Spleen (tissue), 11 donors: ENCODE results near the gene MGRN1. TPM values are rescaled to one million over a fixed set of nuclear protein-coding genes. Genes with fewer than 3 reads are reported as not detected.

Source experiments
- DNase-seq: peaks from one replicate; pipeline ENCODE4 v3.0.0-alpha.2; 2020
- H3K27ac ChIP-seq, 8 donors: fragments of 200-600 bp; sonication (generic) in 7 of 8; 1 replicate in 4 of 8; 2 replicates in 4 of 8; pipeline versions ENCODE4 v1.5.0 to v1.8.0; 2016 to 2021; ENCODE audit warnings: inconsistent platforms in 4 of 8, mild to moderate bottlenecking in 4 of 8, moderate library complexity in 1 of 8
- H3K27me3 ChIP-seq, 7 donors: fragments of 200-600 bp; sonication (generic) in 6 of 7; replicated peaks in 1 of 7; 1 replicate in 4 of 7; 2 replicates in 3 of 7; pipeline versions ENCODE4 v1.5.0 to v1.8.0; 2016 to 2021; ENCODE audit warnings: inconsistent platforms in 3 of 7, mild to moderate bottlenecking in 1 of 7
- H3K36me3 ChIP-seq, 6 donors: fragments of 200-600 bp; sonication (generic) in 5 of 6; 1 replicate in 4 of 6; 2 replicates in 2 of 6; pipeline versions ENCODE4 v1.5.0 to v1.8.0; 2016 to 2021; ENCODE audit warnings: inconsistent platforms in 2 of 6
- H3K4me1 ChIP-seq, 6 donors: fragments of 200-600 bp; sonication (generic) in 5 of 6; 1 replicate in 3 of 6; 2 replicates in 3 of 6; pipeline versions ENCODE4 v1.5.0 to v1.8.0; 2016 to 2021; ENCODE audit warnings: inconsistent platforms in 3 of 6
- H3K4me3 ChIP-seq, 8 donors: fragments of 200-600 bp; sonication (generic) in 7 of 8; 1 replicate in 4 of 8; 2 replicates in 4 of 8; pipeline versions ENCODE4 v1.5.0 to v1.8.0; 2016 to 2021; ENCODE audit warnings: inconsistent platforms in 4 of 8, mild to moderate bottlenecking in 4 of 8, moderate library complexity in 2 of 8
- H3K9me3 ChIP-seq, 8 donors: fragments of 200-600 bp; sonication (generic) in 7 of 8; 1 replicate in 4 of 8; 2 replicates in 4 of 8; pipeline versions ENCODE4 v1.5.0 to v1.8.0; 2016 to 2021; ENCODE audit warnings: inconsistent platforms in 4 of 8
- POLR2A ChIP-seq, 3 donors: fragments of 450-650 bp; IDR thresholded peaks; one replicate each; pipeline ENCODE4 v1.5.1; 2017; ENCODE audit warnings: antibody characterized with exemption in 3 of 3, mild to moderate bottlenecking in 1 of 3
- POLR2AphosphoS5 ChIP-seq, 3 donors: sonication (generic); formaldehyde crosslinking; IDR thresholded peaks; one replicate each; pipeline ENCODE4 v1.5.1; 2017; ENCODE audit warnings: antibody characterized with exemption in 3 of 3
- WGBS, 5 donors: extraction: QIAGEN DNeasy Blood & Tissue Kit in 3 of 5; methylation state at CpG; one replicate each; pipeline versions ENCODE4 v1.1.5 to v1.1.7; 2013 to 2018; 5-methylcytosine and 5-hydroxymethylcytosine counted together
- intact Hi-C: fragments of 100-400 bp; cut with DNase I; formaldehyde crosslinking; loops from one replicate; pipeline ENCODE4 v1.15.0; 2023; ENCODE audit warnings: low total_unique reads
- polyA plus RNA-seq, 3 donors: library from polyadenylated mRNA; stranded (reverse); fragments of 200-250 nt; gene quantifications; one replicate each; pipeline ENCODE4 v1.2.1, GENCODE V29; 2013
- total RNA-seq, 7 donors: library from RNA; depleted of rRNA in 3 of 7; stranded (reverse); fragments of >200 nt in 3 of 7; fragmentation: NEBNext Ultra II Directional in 4 of 7; extraction: Animal tissue kit (Norgen Biotek cat#: 25700) in 4 of 7; gene quantifications; one replicate each; pipeline versions ENCODE4 v1.1.0 to v1.2.1, GENCODE V29; 2016 to 2021
- TF ChIP-seq, protein P1 (sequence below), 11 experiments: fragments of 200-600 bp in 7 of 11; fragments of 450-650 bp in 4 of 11; sonication (generic) in 4 of 11; IDR thresholded peaks in 8 of 11; conservative IDR thresholded peaks in 3 of 11; 1 replicate in 7 of 11; 2 replicates in 4 of 11; pipeline versions ENCODE4 v1.4.0 to v1.8.0; 2016 to 2021; ENCODE audit warnings: antibody characterized with exemption in 11 of 11, inconsistent platforms in 4 of 11, mild to moderate bottlenecking in 1 of 11
- donor health status: healthy with polysubstance abuse.
- donor health status: DM: no; HTN: no; CAD: no; lungs with moderate emphysema.
- donor health status: DM: no; HTN: no; CAD: no.
- donor health status: Bipolar disorder and iron deficiency.
- donor health status: healthy.
- donor health status: DM: no; HTN: no; CAD: no.
- donor health status: DM: yes; HTN: yes; CAD: no.

Gene MGRN1
- total and polyA plus RNA-seq, 10 donors, result 7.6 to 132 (median 75.1) TPM

DNA sequence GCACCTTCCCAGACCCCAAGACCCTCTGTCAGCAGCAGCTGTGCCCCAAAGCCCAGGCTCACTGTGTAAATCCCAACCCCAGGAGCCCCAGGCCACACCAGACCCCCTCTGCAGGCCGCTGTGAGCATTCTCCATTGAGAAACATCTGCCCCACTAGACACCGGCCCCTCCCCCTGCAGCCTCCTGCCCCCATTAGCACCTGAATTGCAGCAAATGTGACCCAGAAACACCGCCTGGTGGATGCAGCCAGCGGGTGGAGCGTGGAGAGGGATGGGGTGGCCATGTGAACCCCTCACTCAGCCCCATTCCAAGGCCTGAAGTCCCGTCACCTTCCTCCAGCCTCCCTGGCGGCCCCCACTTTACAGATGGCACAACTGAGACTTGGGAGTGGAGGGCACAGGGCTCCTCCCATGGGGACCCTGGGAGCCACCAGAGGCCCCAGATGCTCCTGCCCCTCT, 12.1 kb upstream of the MGRN1 start:
- H3K4me1 ChIP-seq, result peaks cover 27 to 68% (median 56%) of the 10 kb centered on the region in 6 donors
- no peak for TF ChIP-seq POLR2AphosphoS5 (IDR thresholded peaks at IDR 0.05)
- TF ChIP-seq, protein P1, sequence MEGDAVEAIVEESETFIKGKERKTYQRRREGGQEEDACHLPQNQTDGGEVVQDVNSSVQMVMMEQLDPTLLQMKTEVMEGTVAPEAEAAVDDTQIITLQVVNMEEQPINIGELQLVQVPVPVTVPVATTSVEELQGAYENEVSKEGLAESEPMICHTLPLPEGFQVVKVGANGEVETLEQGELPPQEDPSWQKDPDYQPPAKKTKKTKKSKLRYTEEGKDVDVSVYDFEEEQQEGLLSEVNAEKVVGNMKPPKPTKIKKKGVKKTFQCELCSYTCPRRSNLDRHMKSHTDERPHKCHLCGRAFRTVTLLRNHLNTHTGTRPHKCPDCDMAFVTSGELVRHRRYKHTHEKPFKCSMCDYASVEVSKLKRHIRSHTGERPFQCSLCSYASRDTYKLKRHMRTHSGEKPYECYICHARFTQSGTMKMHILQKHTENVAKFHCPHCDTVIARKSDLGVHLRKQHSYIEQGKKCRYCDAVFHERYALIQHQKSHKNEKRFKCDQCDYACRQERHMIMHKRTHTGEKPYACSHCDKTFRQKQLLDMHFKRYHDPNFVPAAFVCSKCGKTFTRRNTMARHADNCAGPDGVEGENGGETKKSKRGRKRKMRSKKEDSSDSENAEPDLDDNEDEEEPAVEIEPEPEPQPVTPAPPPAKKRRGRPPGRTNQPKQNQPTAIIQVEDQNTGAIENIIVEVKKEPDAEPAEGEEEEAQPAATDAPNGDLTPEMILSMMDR (IDR thresholded peaks at IDR 0.05 in 8 of 11, conservative IDR thresholded peaks at IDR 0.05 in 3 of 11), result no peak
- DNase-seq, result peak; percentile 77
- 84 to 93% (median 90%) methylated on average over 7 of the region's 7 CpGs for WGBS, 5 donors
- peaks cover 0 to 37% (median 24%) of the 10 kb centered on the region in 6 donors for H3K36me3 ChIP-seq
- peak overlapping the region in 1 of 8 donors; percentile 98 for H3K4me3 ChIP-seq
- H3K9me3 ChIP-seq, result no peaks in the 10 kb centered on the region
- no peaks in the 10 kb centered on the region for H3K27me3 ChIP-seq
- H3K27ac ChIP-seq, result no peak overlapping the region
- intact Hi-C loops, result no loop called here

GRCh38 chr16:4612977-4613635, 11.5 kb upstream of the MGRN1 start:
- DNase-seq, result peak; percentile 82
- WGBS, 5 donors, result 51 to 71% (median 65%) methylated on average over 13 to 14 of the region's 14 CpGs
- Histone ChIP-seq H3K4me1 (peaks cover 27 to 74% (median 61%) of the 10 kb centered on the region in 6 donors), H3K36me3 (peaks cover 0 to 31% (median 18%) of the 10 kb centered on the region in 6 donors), H3K9me3 (no peaks in the 10 kb centered on the region), H3K27me3 (no peaks in the 10 kb centered on the region), H3K4me3 (peak overlapping the region; percentile 84 to 98 (median 97)), H3K27ac (peak overlapping the region in 2 of 8 donors; percentile 97 to 98)
- TF ChIP-seq POLR2A (IDR thresholded peaks at IDR 0.05), result no peak
- TF ChIP-seq, protein P1 (IDR thresholded peaks at IDR 0.05 in 8 of 11, conservative IDR thresholded peaks at IDR 0.05 in 3 of 11), result no peak
- no peak for TF ChIP-seq POLR2AphosphoS5 (IDR thresholded peaks at IDR 0.05)
- intact Hi-C loops, result no loop called here

DNA sequence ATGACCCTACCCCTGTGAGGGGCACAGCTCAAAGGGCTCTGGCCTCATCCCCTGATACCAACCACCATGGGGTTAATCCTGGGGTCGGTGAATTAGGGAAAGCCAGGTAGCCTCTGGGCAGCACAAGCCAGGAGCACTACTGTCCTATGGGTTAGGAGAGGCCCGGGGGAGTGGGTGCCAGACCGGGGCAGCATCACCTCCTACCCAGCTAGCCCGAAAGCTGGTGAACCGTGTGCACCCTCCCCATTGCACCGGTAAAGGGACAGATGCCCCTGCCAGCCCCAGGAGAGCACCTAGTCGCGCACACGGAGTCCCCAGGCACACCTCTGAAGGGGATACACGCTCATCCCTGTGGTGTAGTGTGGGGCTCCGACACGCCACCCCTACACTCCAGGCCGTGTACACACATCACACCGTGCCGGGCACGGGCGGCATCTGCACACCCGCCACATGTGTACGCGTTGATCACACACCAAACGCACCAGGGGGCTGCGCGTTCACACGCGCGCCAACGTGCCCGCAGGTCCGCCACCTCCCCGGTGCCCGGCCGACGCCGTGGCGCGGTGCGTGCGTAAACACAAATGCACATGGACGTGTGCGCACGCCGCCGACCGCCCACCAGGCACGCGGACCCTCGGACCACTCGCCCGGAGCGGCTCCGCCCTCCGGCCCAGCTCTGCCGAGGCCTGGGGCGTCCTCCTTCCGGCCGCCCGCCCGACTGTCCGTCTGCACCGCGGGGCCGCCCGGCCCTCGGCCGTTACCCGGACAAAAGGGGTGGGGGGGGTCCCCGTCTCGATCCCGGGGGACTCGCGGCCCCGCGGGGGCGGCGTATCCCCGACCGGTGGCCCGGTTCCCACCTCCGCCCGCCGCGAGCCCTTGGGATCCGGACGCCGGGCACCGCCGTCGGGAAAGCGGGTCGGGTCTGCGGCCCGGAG, 10.7 kb upstream of the MGRN1 start:
- peak overlapping the region; percentile 53 to 99 (median 97) for H3K27ac ChIP-seq
- peaks cover 30 to 82% (median 65%) of the 10 kb centered on the region in 6 donors for H3K4me1 ChIP-seq
- peaks cover 0 to 23% (median 10%) of the 10 kb centered on the region in 6 donors for H3K36me3 ChIP-seq
- peak; percentile 90 for DNase-seq
- no peaks in the 10 kb centered on the region for H3K27me3 ChIP-seq
- H3K9me3 ChIP-seq, result no peaks in the 10 kb centered on the region
- intact Hi-C loops, result no loop called here
- TF ChIP-seq POLR2A (IDR thresholded peaks at IDR 0.05) (no peak), POLR2AphosphoS5 (IDR thresholded peaks at IDR 0.05) (peak in 1 of 3 donors; percentile 47)
- peak overlapping the region; percentile 84 to 98 (median 97) for H3K4me3 ChIP-seq
- WGBS, 5 donors, result 0 to 2% (median 2%) methylated on average over 37 to 92 of the region's 92 CpGs

GRCh38 chr16:4614571-4615383, 9.8 kb upstream of the MGRN1 start, which contains the start of gene UBALD1:
UBALD1 (minus strand) TSS chr16:4614888; CDS start chr16:4614797, 91 bp downstream.
- 9 to 63% (median 10%) methylated on average over 10 to 100 of the region's 100 CpGs for WGBS, 5 donors
- Histone ChIP-seq H3K36me3 (peaks cover 0 to 15% (median 2%) of the 10 kb centered on the region in 6 donors), H3K27me3 (no peaks in the 10 kb centered on the region), H3K9me3 (no peaks in the 10 kb centered on the region), H3K4me1 (peaks cover 30 to 86% (median 65%) of the 10 kb centered on the region in 6 donors), H3K27ac (peak within 1 kb of the TSS; percentile 93 to 99 (median 97)), H3K4me3 (peak within 1 kb of the TSS; percentile 84 to 98 (median 97))
- peak; percentile 96 for DNase-seq
- intact Hi-C loops, result loop anchor here (5.0 kb wide), 1 partner anchor 68 kb away; no protein-coding TSS in a partner anchor
- peak; percentile 57 to 96 (median 76) for TF ChIP-seq POLR2A (IDR thresholded peaks at IDR 0.05)
- TF ChIP-seq, protein P1 (IDR thresholded peaks at IDR 0.05 in 8 of 11, conservative IDR thresholded peaks at IDR 0.05 in 3 of 11), result peak in 2 of 11 experiments; percentile 8 to 14
- TF ChIP-seq POLR2AphosphoS5 (IDR thresholded peaks at IDR 0.05), result peak; percentile 99
